Duodenal mucosa (tissue), 2 donors: ENCODE measurements around the gene BNC2.

Experiments used
- H3K27ac ChIP-seq: one replicate; pipeline ENCODE4 v1.7.0; 2013; ENCODE audit warnings: low read depth, low read length
- H3K27me3 ChIP-seq, 2 donors: one replicate each; pipeline ENCODE4 v1.7.0; 2013; ENCODE audit warnings: low read length in 2 of 2, control low read depth in 1 of 2; ENCODE audit not compliant: insufficient read depth in 2 of 2, control insufficient read depth in 1 of 2
- H3K36me3 ChIP-seq, 2 donors: one replicate each; pipeline ENCODE4 v1.7.0; 2013; ENCODE audit warnings: low read length in 2 of 2, control low read depth in 1 of 2; ENCODE audit not compliant: insufficient read depth in 2 of 2, control insufficient read depth in 1 of 2
- H3K4me1 ChIP-seq, 2 donors: one replicate each; pipeline ENCODE4 v1.7.0; 2013; ENCODE audit warnings: low read length in 2 of 2, control low read depth in 1 of 2; ENCODE audit not compliant: insufficient read depth in 2 of 2, control insufficient read depth in 1 of 2
- H3K4me3 ChIP-seq, 2 donors: one replicate each; pipeline ENCODE4 v1.7.0; 2013; ENCODE audit warnings: low read length in 2 of 2, low read depth in 1 of 2
- H3K9ac ChIP-seq, 2 donors: one replicate each; pipeline ENCODE4 v1.7.0; 2013; ENCODE audit warnings: low read length in 2 of 2, low read depth in 1 of 2
- H3K9me3 ChIP-seq, 2 donors: one replicate each; pipeline ENCODE4 v1.7.0; 2013; ENCODE audit warnings: low read length in 2 of 2, control low read depth in 1 of 2; ENCODE audit not compliant: control insufficient read depth in 1 of 2

Gene BNC2

DNA sequence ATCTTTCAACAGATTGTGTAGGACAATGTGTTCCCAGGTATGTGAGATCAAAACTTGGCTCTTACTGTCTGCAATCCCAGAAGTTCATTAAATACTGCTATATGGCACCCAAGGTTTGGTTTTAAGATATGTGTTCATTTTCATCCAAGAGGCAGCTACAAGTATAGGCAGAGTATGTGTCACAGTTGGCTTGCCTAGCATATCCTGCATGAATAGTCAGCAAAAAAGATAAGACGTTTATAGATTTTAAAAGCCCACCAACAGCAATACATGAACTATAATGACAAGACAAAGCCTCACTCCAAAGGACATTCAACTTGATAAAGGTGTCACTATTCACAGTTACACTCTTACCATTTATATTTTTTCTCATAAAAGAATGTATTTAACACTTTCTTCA lies 99.1 kb downstream of the BNC2 start:
- no peaks in the 10 kb centered on the region for H3K36me3 ChIP-seq
- H3K9me3 ChIP-seq: no peaks in the 10 kb centered on the region
- H3K9ac ChIP-seq: no peak overlapping the region
- H3K27ac ChIP-seq: no peak overlapping the region
- H3K4me3 ChIP-seq: no peak overlapping the region
- H3K27me3 ChIP-seq: no peaks in the 10 kb centered on the region
- H3K4me1 ChIP-seq: no peaks in the 10 kb centered on the region

DNA sequence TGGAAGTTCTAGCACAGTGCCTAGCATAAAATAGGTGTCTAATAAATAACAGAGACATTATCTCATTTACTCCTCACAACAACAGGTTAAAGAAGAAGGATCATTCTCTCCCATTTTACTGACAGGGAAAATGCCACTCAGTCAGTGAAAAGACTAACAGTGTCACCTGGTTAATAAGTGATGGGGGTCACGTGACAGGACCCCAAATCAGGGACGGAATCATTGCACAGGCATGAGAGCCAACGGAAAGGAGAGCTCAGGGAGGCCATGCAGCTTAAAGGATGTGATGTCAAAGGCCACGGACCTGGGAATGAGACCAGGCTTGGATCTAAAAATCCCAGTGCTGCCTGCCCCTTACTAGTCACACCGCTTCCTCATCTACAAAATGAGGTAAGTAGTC lies 101.2 kb downstream of the BNC2 start:
- Histone ChIP-seq H3K36me3 (no peaks in the 10 kb centered on the region), H3K4me3 (no peak overlapping the region), H3K4me1 (no peaks in the 10 kb centered on the region), H3K27ac (no peak overlapping the region), H3K9me3 (no peaks in the 10 kb centered on the region), H3K27me3 (no peaks in the 10 kb centered on the region), H3K9ac (no peak overlapping the region)

GRCh38 chr9:16768816-16769215 lies 101.7 kb downstream of the BNC2 start:
- Histone ChIP-seq H3K9me3 (no peaks in the 10 kb centered on the region), H3K9ac (no peak overlapping the region), H3K27me3 (no peaks in the 10 kb centered on the region), H3K4me1 (no peaks in the 10 kb centered on the region), H3K36me3 (no peaks in the 10 kb centered on the region), H3K4me3 (no peak overlapping the region), H3K27ac (no peak overlapping the region)

DNA sequence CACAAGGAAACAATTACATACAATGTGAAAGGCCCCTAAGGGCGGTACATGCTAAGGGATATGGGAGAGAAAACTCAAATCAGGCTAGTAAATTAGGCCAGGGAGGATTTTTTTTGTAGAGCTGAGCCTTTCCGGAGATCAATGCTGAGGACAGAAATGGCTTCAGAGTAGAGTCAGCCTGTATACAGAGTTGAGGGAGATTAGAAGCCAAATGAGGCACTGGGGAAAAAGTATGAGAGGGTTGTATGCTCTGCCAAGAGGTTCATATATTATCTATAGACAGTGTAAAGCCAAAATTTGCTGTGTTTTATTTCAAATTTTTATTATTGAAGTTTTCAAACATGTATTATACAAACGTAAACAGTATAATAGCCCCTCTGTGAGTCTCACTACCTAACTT lies 103.1 kb downstream of the BNC2 start:
- no peaks in the 10 kb centered on the region for H3K9me3 ChIP-seq
- no peak overlapping the region for H3K27ac ChIP-seq
- no peak overlapping the region for H3K4me3 ChIP-seq
- H3K27me3 ChIP-seq: no peaks in the 10 kb centered on the region
- no peak overlapping the region for H3K9ac ChIP-seq
- no peaks in the 10 kb centered on the region for H3K4me1 ChIP-seq
- H3K36me3 ChIP-seq: no peaks in the 10 kb centered on the region

- Histone ChIP-seq H3K4me1 (no peaks in the 10 kb centered on the region), H3K36me3 (no peaks in the 10 kb centered on the region), H3K4me3 (no peak overlapping the region), H3K9me3 (no peaks in the 10 kb centered on the region), H3K27ac (no peak overlapping the region), H3K9ac (no peak overlapping the region), H3K27me3 (no peaks in the 10 kb centered on the region)
Measured at GRCh38 chr9:16763946-16764345, 106.5 kb downstream of the BNC2 start.

- H3K4me1 ChIP-seq: no peaks in the 10 kb centered on the region
- H3K9me3 ChIP-seq: no peaks in the 10 kb centered on the region
- no peak overlapping the region for H3K27ac ChIP-seq
- no peaks in the 10 kb centered on the region for H3K36me3 ChIP-seq
- H3K4me3 ChIP-seq: no peak overlapping the region
- H3K9ac ChIP-seq: no peak overlapping the region
- H3K27me3 ChIP-seq: no peaks in the 10 kb centered on the region
Measured at GRCh38 chr9:16755467-16756160, 114.9 kb downstream of the BNC2 start.

GRCh38 chr9:16754662-16755061 lies 115.8 kb downstream of the BNC2 start:
- Histone ChIP-seq H3K27ac (no peak overlapping the region), H3K36me3 (no peaks in the 10 kb centered on the region), H3K9me3 (no peaks in the 10 kb centered on the region), H3K4me3 (no peak overlapping the region), H3K9ac (no peak overlapping the region), H3K27me3 (no peaks in the 10 kb centered on the region), H3K4me1 (no peaks in the 10 kb centered on the region)

DNA sequence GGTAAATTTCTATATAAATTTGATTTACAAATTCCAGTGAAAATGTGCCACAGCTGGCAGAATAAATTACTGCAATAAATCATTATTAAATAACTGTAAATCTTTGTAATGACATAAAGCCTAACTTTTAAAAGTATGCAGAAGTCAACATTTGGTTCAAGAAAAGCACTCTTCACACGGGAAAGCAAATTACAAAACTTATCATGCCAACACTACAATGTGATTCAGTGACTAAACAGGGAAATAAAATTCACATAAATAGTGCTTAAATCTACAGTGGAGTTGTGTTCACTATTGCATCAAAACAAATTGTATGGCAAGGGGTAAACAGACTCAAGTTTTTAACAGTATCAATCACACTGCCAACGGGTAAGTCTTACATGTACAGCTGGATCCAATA lies 117.2 kb downstream of the BNC2 start:
- Histone ChIP-seq H3K9ac (no peak overlapping the region), H3K4me1 (no peaks in the 10 kb centered on the region), H3K36me3 (no peaks in the 10 kb centered on the region), H3K9me3 (no peaks in the 10 kb centered on the region), H3K27ac (no peak overlapping the region), H3K4me3 (no peak overlapping the region), H3K27me3 (no peaks in the 10 kb centered on the region)

- H3K4me3 ChIP-seq: no peak overlapping the region
- H3K9me3 ChIP-seq: no peaks in the 10 kb centered on the region
- no peaks in the 10 kb centered on the region for H3K27me3 ChIP-seq
- H3K4me1 ChIP-seq: no peaks in the 10 kb centered on the region
- H3K27ac ChIP-seq: no peak overlapping the region
- H3K36me3 ChIP-seq: no peaks in the 10 kb centered on the region
- no peak overlapping the region for H3K9ac ChIP-seq
Measured at GRCh38 chr9:16752601-16753000, 117.9 kb downstream of the BNC2 start.

- H3K9me3 ChIP-seq: no peaks in the 10 kb centered on the region
- H3K4me3 ChIP-seq: no peak overlapping the region
- no peaks in the 10 kb centered on the region for H3K27me3 ChIP-seq
- H3K4me1 ChIP-seq: no peaks in the 10 kb centered on the region
- H3K9ac ChIP-seq: no peak overlapping the region
- no peaks in the 10 kb centered on the region for H3K36me3 ChIP-seq
- no peak overlapping the region for H3K27ac ChIP-seq
Measured at GRCh38 chr9:16750553-16750952, 119.9 kb downstream of the BNC2 start.

DNA sequence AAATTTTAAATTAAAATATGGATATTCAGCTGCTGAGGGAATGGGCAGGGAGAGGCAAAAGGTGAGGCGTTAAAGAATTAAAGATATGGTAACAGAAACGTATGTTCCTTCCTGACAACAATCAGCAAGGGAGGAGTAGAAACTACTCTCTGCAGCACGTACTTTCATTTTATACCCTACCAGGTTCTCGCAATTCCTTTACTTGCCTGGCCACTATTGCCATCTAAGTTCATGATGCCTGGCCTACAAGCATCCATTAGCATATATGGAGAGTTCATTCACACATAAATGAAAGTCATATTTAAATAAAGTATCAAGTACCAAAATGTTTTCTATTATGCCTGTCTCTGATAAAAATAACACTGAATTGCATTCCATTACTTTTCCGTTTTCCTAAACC lies 125.1 kb downstream of the BNC2 start:
- Histone ChIP-seq H3K9ac (no peak overlapping the region), H3K27me3 (no peaks in the 10 kb centered on the region), H3K4me1 (no peaks in the 10 kb centered on the region), H3K27ac (no peak overlapping the region), H3K36me3 (no peaks in the 10 kb centered on the region), H3K4me3 (no peak overlapping the region), H3K9me3 (no peaks in the 10 kb centered on the region)
